HEK293 (cell line): Measurements from ENCODE around the gene ADAM33.

ENCODE experiments used
- REST ChIP-seq: fragments of 450-650 bp; formaldehyde crosslinking; IDR thresholded peaks from 2 replicates; pipeline ENCODE4 v1.5.1; 2016; ENCODE audit warnings: missing biosample characterization, missing genetic modification characterization
- SP2 ChIP-seq: fragments of 450-650 bp; formaldehyde crosslinking; IDR thresholded peaks from 2 replicates; pipeline ENCODE4 v1.5.1; 2016; ENCODE audit warnings: missing biosample characterization, missing genetic modification characterization
- ZFP37 ChIP-seq: fragments of 450-650 bp; formaldehyde crosslinking; IDR thresholded peaks from 2 replicates; pipeline ENCODE4 v1.5.1; 2016; ENCODE audit warnings: missing biosample characterization, missing genetic modification characterization
- ZNF10 ChIP-seq: fragments of 450-650 bp; formaldehyde crosslinking; IDR thresholded peaks from 2 replicates; pipeline ENCODE4 v1.5.1; 2017; ENCODE audit warnings: missing biosample characterization, missing genetic modification characterization
- ZNF121 ChIP-seq: fragments of 450-650 bp; formaldehyde crosslinking; IDR thresholded peaks from 2 replicates; pipeline ENCODE4 v1.5.1; 2016; ENCODE audit warnings: missing biosample characterization, missing genetic modification characterization
- ZNF391 ChIP-seq: fragments of 450-650 bp; formaldehyde crosslinking; IDR thresholded peaks from 2 replicates; pipeline ENCODE4 v1.5.1; 2016; ENCODE audit warnings: low read depth, missing biosample characterization, missing genetic modification characterization, borderline replicate concordance
- ZNF510 ChIP-seq: fragments of 450-650 bp; formaldehyde crosslinking; IDR thresholded peaks from 2 replicates; pipeline ENCODE4 v1.5.1; 2018; ENCODE audit warnings: mild to moderate bottlenecking, missing genetic modification characterization, missing biosample characterization; ENCODE audit not compliant: insufficient replicate concordance
- TF ChIP-seq, protein P1 (sequence below): fragments of 450-650 bp; IDR thresholded peaks from 2 replicates; pipeline ENCODE4 v1.5.1; 2018; ENCODE audit warnings: missing biosample characterization, missing genetic modification characterization
- TF ChIP-seq, protein P2 (sequence below): fragments of 450-650 bp; formaldehyde crosslinking; IDR thresholded peaks from 2 replicates; pipeline ENCODE4 v1.5.1; 2016; ENCODE audit warnings: missing biosample characterization, missing genetic modification characterization
- TF ChIP-seq, protein P3 (sequence below): fragments of 450-650 bp; formaldehyde crosslinking; IDR thresholded peaks from 2 replicates; pipeline ENCODE4 v1.5.1; 2016; ENCODE audit warnings: missing biosample characterization, missing genetic modification characterization

DNA sequence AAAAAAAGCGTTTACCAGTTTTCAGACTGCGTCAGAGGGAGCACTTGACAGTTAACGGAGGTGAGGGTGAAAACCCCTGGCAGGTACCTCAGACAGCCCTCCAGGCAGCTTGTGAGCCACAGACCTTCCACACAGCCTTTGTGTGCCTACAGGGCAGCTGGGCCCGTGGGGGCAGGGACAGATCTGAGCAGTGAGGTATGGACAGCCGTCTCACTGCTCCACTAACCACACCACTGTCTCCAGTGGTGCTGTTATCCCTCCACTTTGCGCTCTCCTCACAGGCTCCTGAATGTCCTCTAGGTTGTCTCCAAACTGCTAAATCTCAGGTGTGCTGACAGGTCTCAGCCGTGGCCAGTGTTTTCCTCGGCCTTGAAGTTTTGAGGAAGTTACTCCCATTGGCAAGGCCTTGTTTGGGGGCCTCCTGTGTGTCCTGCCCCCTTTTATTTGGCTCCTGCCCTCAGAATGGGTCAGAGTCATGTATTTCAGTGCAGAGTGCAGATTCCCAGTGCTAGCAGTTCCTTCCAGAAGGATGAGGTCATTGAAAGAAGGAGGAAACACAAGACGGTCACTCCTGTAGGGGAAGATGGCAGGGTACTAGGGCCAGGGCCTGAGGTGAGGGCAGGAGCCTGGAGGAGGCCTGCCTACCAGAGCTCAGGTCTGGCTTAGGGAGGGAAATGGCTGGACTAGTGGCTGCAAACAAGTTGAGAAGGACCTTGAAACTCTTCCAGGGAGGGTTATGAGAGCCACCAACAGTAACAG lies 30.4 kb downstream of the ADAM33 start:
- no peak for TF ChIP-seq ZNF10 (tag by site-specific recombination)
- TF ChIP-seq ZNF121 (tag by site-specific recombination): no peak
- TF ChIP-seq, protein P1, sequence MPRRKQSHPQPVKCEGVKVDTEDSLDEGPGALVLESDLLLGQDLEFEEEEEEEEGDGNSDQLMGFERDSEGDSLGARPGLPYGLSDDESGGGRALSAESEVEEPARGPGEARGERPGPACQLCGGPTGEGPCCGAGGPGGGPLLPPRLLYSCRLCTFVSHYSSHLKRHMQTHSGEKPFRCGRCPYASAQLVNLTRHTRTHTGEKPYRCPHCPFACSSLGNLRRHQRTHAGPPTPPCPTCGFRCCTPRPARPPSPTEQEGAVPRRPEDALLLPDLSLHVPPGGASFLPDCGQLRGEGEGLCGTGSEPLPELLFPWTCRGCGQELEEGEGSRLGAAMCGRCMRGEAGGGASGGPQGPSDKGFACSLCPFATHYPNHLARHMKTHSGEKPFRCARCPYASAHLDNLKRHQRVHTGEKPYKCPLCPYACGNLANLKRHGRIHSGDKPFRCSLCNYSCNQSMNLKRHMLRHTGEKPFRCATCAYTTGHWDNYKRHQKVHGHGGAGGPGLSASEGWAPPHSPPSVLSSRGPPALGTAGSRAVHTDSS: no peak
- TF ChIP-seq, protein P2, sequence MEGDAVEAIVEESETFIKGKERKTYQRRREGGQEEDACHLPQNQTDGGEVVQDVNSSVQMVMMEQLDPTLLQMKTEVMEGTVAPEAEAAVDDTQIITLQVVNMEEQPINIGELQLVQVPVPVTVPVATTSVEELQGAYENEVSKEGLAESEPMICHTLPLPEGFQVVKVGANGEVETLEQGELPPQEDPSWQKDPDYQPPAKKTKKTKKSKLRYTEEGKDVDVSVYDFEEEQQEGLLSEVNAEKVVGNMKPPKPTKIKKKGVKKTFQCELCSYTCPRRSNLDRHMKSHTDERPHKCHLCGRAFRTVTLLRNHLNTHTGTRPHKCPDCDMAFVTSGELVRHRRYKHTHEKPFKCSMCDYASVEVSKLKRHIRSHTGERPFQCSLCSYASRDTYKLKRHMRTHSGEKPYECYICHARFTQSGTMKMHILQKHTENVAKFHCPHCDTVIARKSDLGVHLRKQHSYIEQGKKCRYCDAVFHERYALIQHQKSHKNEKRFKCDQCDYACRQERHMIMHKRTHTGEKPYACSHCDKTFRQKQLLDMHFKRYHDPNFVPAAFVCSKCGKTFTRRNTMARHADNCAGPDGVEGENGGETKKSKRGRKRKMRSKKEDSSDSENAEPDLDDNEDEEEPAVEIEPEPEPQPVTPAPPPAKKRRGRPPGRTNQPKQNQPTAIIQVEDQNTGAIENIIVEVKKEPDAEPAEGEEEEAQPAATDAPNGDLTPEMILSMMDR (tag by site-specific recombination): no peak
- no peak for TF ChIP-seq ZNF391 (tag by site-specific recombination)
- no peak for TF ChIP-seq SP2 (tag by site-specific recombination)
- TF ChIP-seq, protein P3, sequence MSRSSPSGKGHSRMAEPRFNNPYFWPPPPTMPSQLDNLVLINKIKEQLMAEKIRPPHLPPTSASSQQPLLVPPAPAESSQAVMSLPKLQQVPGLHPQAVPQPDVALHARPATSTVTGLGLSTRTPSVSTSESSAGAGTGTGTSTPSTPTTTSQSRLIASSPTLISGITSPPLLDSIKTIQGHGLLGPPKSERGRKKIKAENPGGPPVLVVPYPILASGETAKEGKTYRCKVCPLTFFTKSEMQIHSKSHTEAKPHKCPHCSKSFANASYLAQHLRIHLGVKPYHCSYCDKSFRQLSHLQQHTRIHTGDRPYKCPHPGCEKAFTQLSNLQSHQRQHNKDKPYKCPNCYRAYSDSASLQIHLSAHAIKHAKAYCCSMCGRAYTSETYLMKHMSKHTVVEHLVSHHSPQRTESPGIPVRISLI (tag by site-specific recombination): no peak
- no peak for TF ChIP-seq ZFP37 (tag by site-specific recombination)
- TF ChIP-seq ZNF510 (tag by site-specific recombination): no peak
- TF ChIP-seq REST (tag by site-specific recombination): no peak
